Psoas muscle (tissue), 8 donors: ENCODE data around the gene EYA4. TPM values are rescaled to one million over a fixed set of nuclear protein-coding genes. Genes with fewer than 3 reads are reported as not detected.
A peak's percentile ranks its signal among the peaks of the same experiment; 100 is the strongest.

Source experiments
- ATAC-seq, 4 donors: fragments of 200-7000 bp; cut with Tn5 transposase; one replicate each; pipeline ENCODE4 v1.9.1; 2020; ENCODE audit warnings: moderate library complexity in 3 of 4, mild to moderate bottlenecking in 2 of 4
- DNase-seq, 2 donors: peaks; one replicate each; pipeline ENCODE4 v3.0.0-alpha.2; 2020
- H3K27ac ChIP-seq: fragments of 200-600 bp; one replicate; pipeline ENCODE4 v1.8.0; 2022
- H3K27me3 ChIP-seq, 3 donors: fragments of 200-600 bp in 1 of 3; one replicate each; pipeline versions ENCODE4 v1.6.1 to v1.8.0; 2013 to 2022; ENCODE audit warnings: low read length in 2 of 3, mild to moderate bottlenecking in 2 of 3, moderate library complexity in 1 of 3; ENCODE audit not compliant: insufficient read depth in 3 of 3
- H3K36me3 ChIP-seq, 2 donors: fragments of 200-600 bp in 1 of 2; one replicate each; pipeline versions ENCODE4 v1.6.1 to v1.8.0; 2013 to 2022; ENCODE audit warnings: low read depth in 1 of 2, mild to moderate bottlenecking in 1 of 2, moderate library complexity in 1 of 2; ENCODE audit not compliant: insufficient read depth in 1 of 2
- H3K4me1 ChIP-seq: fragments of 200-600 bp; one replicate; pipeline ENCODE4 v1.8.0; 2022
- H3K4me3 ChIP-seq: fragments of 200-600 bp; one replicate; pipeline ENCODE4 v1.8.0; 2022; ENCODE audit warnings: mild to moderate bottlenecking
- H3K9me3 ChIP-seq: fragments of 200-600 bp; one replicate; pipeline ENCODE4 v1.8.0; 2022
- CTCF ChIP-seq: fragments of 200-600 bp; IDR thresholded peaks from one replicate; pipeline ENCODE4 v1.8.0; 2022; ENCODE audit warnings: antibody characterized with exemption
- WGBS, 3 donors: extraction: QIAGEN DNeasy Blood & Tissue Kit; methylation state at CpG; one replicate each; pipeline versions ENCODE4 v1.1.6 to v1.1.7; 2013; 5-methylcytosine and 5-hydroxymethylcytosine counted together
- intact Hi-C, 2 donors: fragments of 100-400 bp; cut with DNase I; formaldehyde crosslinking; loops; one replicate each; pipeline versions ENCODE4 v1.11.0 to v1.14.2; 2022
- polyA plus RNA-seq, 3 donors: library from polyadenylated mRNA; stranded (reverse); fragments of 200-250 nt; gene quantifications; one replicate each; pipeline ENCODE4 v1.2.3, GENCODE V29; 2013
- total RNA-seq, 4 donors: library from RNA; stranded (reverse); fragmentation: NEBNext Ultra II Directional in 2 of 4; extraction: Animal tissue kit (Norgen Biotek cat#: 25700) in 2 of 4; gene quantifications; one replicate each; pipeline versions ENCODE4 v1.2.1 to v1.2.4, GENCODE V29; 2021 to 2023
- donor health status: healthy with polysubstance abuse.
- donor health status: DM: no; HTN: no; CAD: no; lungs with moderate emphysema.
- donor health status: Bipolar disorder and iron deficiency.
- donor health status: healthy.
- donor health status: DM: yes; HTN: yes; CAD: no.
- donor health status: DM: no; HTN: no; CAD: no.
- donor health status: DM: no; HTN: no; CAD: no.
- donor health status: DM: yes; HTN: yes; CAD: no.

EYA4 gene
- total and polyA plus RNA-seq, 7 donors: 5.6 to 48.3 (median 32.8) TPM

- Histone ChIP-seq H3K27ac (no peak overlapping the region), H3K4me1 (peaks cover 19% of the 10 kb centered on the region), H3K27me3 (no peaks in the 10 kb centered on the region), H3K36me3 (no peaks in the 10 kb centered on the region), H3K9me3 (no peaks in the 10 kb centered on the region), H3K4me3 (no peak overlapping the region)
- no peak for TF ChIP-seq CTCF
- ATAC-seq (peak in 1 of 4 donors; percentile 47), DNase-seq (no peak)
- intact Hi-C loops: no loop called here
These were observed 13.8 kb upstream of the EYA4 start for GRCh38 chr6:133227344-133227743.

- H3K27ac ChIP-seq: no peak overlapping the region
- peaks cover 8% of the 10 kb centered on the region for H3K4me1 ChIP-seq
- no peak for ATAC-seq
- 60 to 98% (median 92%) methylated on average over 1 of the region's 1 CpG for WGBS, 3 donors
- no peaks in the 10 kb centered on the region for H3K36me3 ChIP-seq
- H3K27me3 ChIP-seq: no peaks in the 10 kb centered on the region
- DNase-seq: no peak
- no peak overlapping the region for H3K4me3 ChIP-seq
- no peaks in the 10 kb centered on the region for H3K9me3 ChIP-seq
- TF ChIP-seq CTCF: no peak
- intact Hi-C loops: loop anchor here in 1 of 2 donors (5.0 kb wide), 1 partner anchor 33 kb away; no protein-coding TSS in a partner anchor
These were observed 11.1 kb upstream of the EYA4 start for GRCh38 chr6:133230052-133230451.

GRCh38 chr6:133235221-133235620 is 5.9 kb upstream of the EYA4 start:
- WGBS, 3 donors: 78 to 91% (median 86%) methylated on average over 1 of the region's 1 CpG
- intact Hi-C loops: no loop called here

GRCh38 chr6:133236932-133237331 is 4.2 kb upstream of the EYA4 start:
- Histone ChIP-seq H3K4me3 (no peak overlapping the region), H3K9me3 (no peaks in the 10 kb centered on the region), H3K27ac (no peak overlapping the region), H3K27me3 (no peaks in the 10 kb centered on the region), H3K36me3 (no peaks in the 10 kb centered on the region), H3K4me1 (peaks cover 15% of the 10 kb centered on the region)
- 44 to 69% (median 53%) methylated on average over 1 of the region's 1 CpG for WGBS, 3 donors
- ATAC-seq: no peak
- intact Hi-C loops: no loop called here
- no peak for DNase-seq
- no peak for TF ChIP-seq CTCF

More at GRCh38 chr6:133235221-133235620, 5.9 kb upstream of the EYA4 start:
- no peak for DNase-seq
- H3K4me3 ChIP-seq: no peak overlapping the region
- no peaks in the 10 kb centered on the region for H3K9me3 ChIP-seq
- H3K4me1 ChIP-seq: peaks cover 15% of the 10 kb centered on the region
- TF ChIP-seq CTCF: no peak
- no peaks in the 10 kb centered on the region for H3K36me3 ChIP-seq
- H3K27ac ChIP-seq: no peak overlapping the region
- H3K27me3 ChIP-seq: no peaks in the 10 kb centered on the region
- no peak for ATAC-seq

- no peaks in the 10 kb centered on the region for H3K27me3 ChIP-seq
- H3K27ac ChIP-seq: peak overlapping the region; percentile 99
- ATAC-seq: peak; percentile 55 to 74 (median 69)
- H3K9me3 ChIP-seq: no peaks in the 10 kb centered on the region
- peak; percentile 24 for TF ChIP-seq CTCF
- H3K36me3 ChIP-seq: no peaks in the 10 kb centered on the region
- peak overlapping the region; percentile 93 for H3K4me3 ChIP-seq
- peak; percentile 59 to 80 for DNase-seq
- WGBS, 3 donors: 3 to 13% (median 7%) methylated on average over 19 to 37 of the region's 37 CpGs
- intact Hi-C loops: loop anchor here in 1 of 2 donors (1.0 to 5.0 kb wide), 3 partner anchors 127 to 277 kb away; no protein-coding TSS in a partner anchor
- H3K4me1 ChIP-seq: peaks cover 18% of the 10 kb centered on the region
These were observed 559 bp upstream of the EYA4 start for GRCh38 chr6:133240511-133241085.
